Panc1 (cell line): ENCODE data around the gene ZNF653.

ENCODE experiments used
- POLR2AphosphoS5 ChIP-seq: IDR thresholded peaks from 2 replicates; pipeline ENCODE4 v1.6.1; 2012; ENCODE audit warnings: mild to moderate bottlenecking, low read depth, low read length, moderate library complexity
- SIN3A ChIP-seq: IDR thresholded peaks from 2 replicates; pipeline ENCODE4 v1.6.1; 2012; ENCODE audit warnings: low read depth, mild to moderate bottlenecking, low read length, moderate library complexity, borderline replicate concordance; ENCODE audit not compliant: insufficient read depth
- TCF7L2 ChIP-seq: IDR thresholded peaks from 2 replicates; pipeline ENCODE4 v1.6.1; 2011; ENCODE audit warnings: mild to moderate bottlenecking, low read depth, low read length, inconsistent platforms
- TF ChIP-seq, protein P1 (sequence below), 2 experiments: IDR thresholded peaks; 2 replicates each; pipeline ENCODE4 v1.6.1; 2011 to 2012; ENCODE audit warnings: low read depth in 2 of 2, control low read depth in 1 of 2, low read length in 1 of 2, mild to moderate bottlenecking in 1 of 2, moderate library complexity in 1 of 2; ENCODE audit not compliant: insufficient read depth in 1 of 2
- TF ChIP-seq, protein P2 (sequence below): fragments of 450-650 bp; IDR thresholded peaks from 2 replicates; pipeline ENCODE4 v1.5.1; 2017; ENCODE audit warnings: mild to moderate bottlenecking

GRCh38 chr19:11510444-11510843 lies 4.8 kb upstream of the ZNF653 start:
- TF ChIP-seq, protein P1, sequence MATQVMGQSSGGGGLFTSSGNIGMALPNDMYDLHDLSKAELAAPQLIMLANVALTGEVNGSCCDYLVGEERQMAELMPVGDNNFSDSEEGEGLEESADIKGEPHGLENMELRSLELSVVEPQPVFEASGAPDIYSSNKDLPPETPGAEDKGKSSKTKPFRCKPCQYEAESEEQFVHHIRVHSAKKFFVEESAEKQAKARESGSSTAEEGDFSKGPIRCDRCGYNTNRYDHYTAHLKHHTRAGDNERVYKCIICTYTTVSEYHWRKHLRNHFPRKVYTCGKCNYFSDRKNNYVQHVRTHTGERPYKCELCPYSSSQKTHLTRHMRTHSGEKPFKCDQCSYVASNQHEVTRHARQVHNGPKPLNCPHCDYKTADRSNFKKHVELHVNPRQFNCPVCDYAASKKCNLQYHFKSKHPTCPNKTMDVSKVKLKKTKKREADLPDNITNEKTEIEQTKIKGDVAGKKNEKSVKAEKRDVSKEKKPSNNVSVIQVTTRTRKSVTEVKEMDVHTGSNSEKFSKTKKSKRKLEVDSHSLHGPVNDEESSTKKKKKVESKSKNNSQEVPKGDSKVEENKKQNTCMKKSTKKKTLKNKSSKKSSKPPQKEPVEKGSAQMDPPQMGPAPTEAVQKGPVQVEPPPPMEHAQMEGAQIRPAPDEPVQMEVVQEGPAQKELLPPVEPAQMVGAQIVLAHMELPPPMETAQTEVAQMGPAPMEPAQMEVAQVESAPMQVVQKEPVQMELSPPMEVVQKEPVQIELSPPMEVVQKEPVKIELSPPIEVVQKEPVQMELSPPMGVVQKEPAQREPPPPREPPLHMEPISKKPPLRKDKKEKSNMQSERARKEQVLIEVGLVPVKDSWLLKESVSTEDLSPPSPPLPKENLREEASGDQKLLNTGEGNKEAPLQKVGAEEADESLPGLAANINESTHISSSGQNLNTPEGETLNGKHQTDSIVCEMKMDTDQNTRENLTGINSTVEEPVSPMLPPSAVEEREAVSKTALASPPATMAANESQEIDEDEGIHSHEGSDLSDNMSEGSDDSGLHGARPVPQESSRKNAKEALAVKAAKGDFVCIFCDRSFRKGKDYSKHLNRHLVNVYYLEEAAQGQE (IDR thresholded peaks at IDR 0.05; ENCODE audit: insufficient read depth in 1 of 2, low read depth in 2 of 2, low read length in 1 of 2), result no peak
- TF ChIP-seq, protein P2, sequence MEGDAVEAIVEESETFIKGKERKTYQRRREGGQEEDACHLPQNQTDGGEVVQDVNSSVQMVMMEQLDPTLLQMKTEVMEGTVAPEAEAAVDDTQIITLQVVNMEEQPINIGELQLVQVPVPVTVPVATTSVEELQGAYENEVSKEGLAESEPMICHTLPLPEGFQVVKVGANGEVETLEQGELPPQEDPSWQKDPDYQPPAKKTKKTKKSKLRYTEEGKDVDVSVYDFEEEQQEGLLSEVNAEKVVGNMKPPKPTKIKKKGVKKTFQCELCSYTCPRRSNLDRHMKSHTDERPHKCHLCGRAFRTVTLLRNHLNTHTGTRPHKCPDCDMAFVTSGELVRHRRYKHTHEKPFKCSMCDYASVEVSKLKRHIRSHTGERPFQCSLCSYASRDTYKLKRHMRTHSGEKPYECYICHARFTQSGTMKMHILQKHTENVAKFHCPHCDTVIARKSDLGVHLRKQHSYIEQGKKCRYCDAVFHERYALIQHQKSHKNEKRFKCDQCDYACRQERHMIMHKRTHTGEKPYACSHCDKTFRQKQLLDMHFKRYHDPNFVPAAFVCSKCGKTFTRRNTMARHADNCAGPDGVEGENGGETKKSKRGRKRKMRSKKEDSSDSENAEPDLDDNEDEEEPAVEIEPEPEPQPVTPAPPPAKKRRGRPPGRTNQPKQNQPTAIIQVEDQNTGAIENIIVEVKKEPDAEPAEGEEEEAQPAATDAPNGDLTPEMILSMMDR, result no peak
- TF ChIP-seq POLR2AphosphoS5 (no peak), TCF7L2 (no peak), SIN3A (no peak)
